Measurements from ENCODE around the gene VASP. TPM values are rescaled to one million over a fixed set of nuclear protein-coding genes. Genes with fewer than 3 reads are reported as not detected.

VASP gene
- total and polyA plus RNA-seq, 9 of the 15 experiments (the other 6 are each of a cell fraction or from before 2014, with no cell fraction given) = 16.7 to 261 (median 112) TPM

GRCh38 chr19:45506246-45506988 lies 862 bp upstream of the VASP start (continued):
- TF ChIP-seq ZNF398 (CRISPR knock-in tag; IDR thresholded peaks at IDR 0.05) (no peak), ZNF507 (tag; conservative IDR thresholded peaks at IDR 0.05) (no peak), SREBF1 (IDR thresholded peaks at IDR 0.05; ENCODE audit: borderline replicate concordance, low read depth, low read length) (no peak), ATF1 (CRISPR knock-in tag; IDR thresholded peaks at IDR 0.05) (peak; percentile 81), ATF1 (tag; IDR thresholded peaks at IDR 0.05) (peak; percentile 98), RAD21 (CRISPR knock-in tag; conservative IDR thresholded peaks at IDR 0.05 in 1 of 2, IDR thresholded peaks at IDR 0.05 in 1 of 2) (peak in 1 of 2 experiments; percentile 49; a peak in 2 of 4 replicates), SRF (CRISPR knock-in tag; IDR thresholded peaks at IDR 0.05) (no peak; a peak in 1 of 4 replicates), ETS1 (conservative IDR thresholded peaks at IDR 0.05; ENCODE audit: control insufficient read depth, low read depth, low read length) (peak; percentile 71; the same call in 1 of the 2 replicates), FOXA1 (IDR thresholded peaks at IDR 0.05; ENCODE audit: borderline replicate concordance) (no peak), FOXJ3 (CRISPR knock-in tag; IDR thresholded peaks at IDR 0.05) (no peak), NR2C2 (CRISPR knock-in tag; IDR thresholded peaks at IDR 0.05) (0 out of 2 replicates have a peak, but pooled peaks have one; percentile 13), NR2C2 (tag; IDR thresholded peaks at IDR 0.05) (peak; percentile 79), NEUROD1 (IDR thresholded peaks at IDR 0.05; ENCODE audit: borderline replicate concordance, low read depth, low read length, partially characterized antibody) (peak; percentile 17), E2F5 (CRISPR knock-in tag; IDR thresholded peaks at IDR 0.05) (no peak), YY1 (IDR thresholded peaks at IDR 0.05; ENCODE audit: borderline replicate concordance in 1 of 3, control insufficient read depth in 1 of 3, extremely low read depth in 1 of 3, insufficient read depth in 3 of 3, insufficient read length in 1 of 3, insufficient replicate concordance in 2 of 3, low read depth in 1 of 3, low read length in 2 of 3) (peak in 1 of 3 experiments; percentile 40), ATF2 (CRISPR knock-in tag; IDR thresholded peaks at IDR 0.05) (peak; percentile 89), C11orf30 (IDR thresholded peaks at IDR 0.05; ENCODE audit: low read depth) (0 out of 2 replicates have a peak, but pooled peaks have one; percentile 30), POLR2A (conservative IDR thresholded peaks at IDR 0.05) (peak; percentile 85), TOE1 (IDR thresholded peaks at IDR 0.05; ENCODE audit: borderline replicate concordance) (peak; percentile 85), TOE1 (CRISPR knock-in tag; IDR thresholded peaks at IDR 0.05; ENCODE audit: borderline replicate concordance, low read depth) (no peak), RFX5 (IDR thresholded peaks at IDR 0.05; ENCODE audit: low read depth, low read length) (no peak; the same call in 1 of the 2 replicates), POLR2G (IDR thresholded peaks at IDR 0.05; ENCODE audit: low read depth, low read length) (peak; percentile 89)

All from K562 (cell line).